KMS-11 (cell line): ENCODE data around the gene CDC26.

Experiments used
- H2AFZ ChIP-seq: fragments of 200-600 bp; sonication (generic); 2 replicates; pipeline ENCODE4 v1.6.1; 2016; ENCODE audit warnings: antibody characterized with exemption, mixed run types, low read depth
- H3K27ac ChIP-seq: fragments of 200-600 bp; sonication (generic); 2 replicates; pipeline ENCODE4 v1.6.1; 2016; ENCODE audit warnings: mild to moderate bottlenecking, mixed run types
- H3K27me3 ChIP-seq: fragments of 200-600 bp; sonication (generic); 2 replicates; pipeline ENCODE4 v1.6.1; 2017; ENCODE audit warnings: mild to moderate bottlenecking, low read depth, mixed run types, moderate library complexity; ENCODE audit not compliant: insufficient read depth
- H3K36me3 ChIP-seq: fragments of 200-600 bp; sonication (generic); 2 replicates; pipeline ENCODE4 v1.6.1; 2017; ENCODE audit warnings: mild to moderate bottlenecking, mixed run types; ENCODE audit not compliant: insufficient read depth
- H3K4me1 ChIP-seq: fragments of 200-600 bp; sonication (generic); 2 replicates; pipeline ENCODE4 v1.6.1; 2016; ENCODE audit warnings: mild to moderate bottlenecking, low read depth, mixed run types; ENCODE audit not compliant: poor library complexity, severe bottlenecking
- H3K4me2 ChIP-seq: fragments of 200-600 bp; sonication (generic); 2 replicates; pipeline ENCODE4 v1.7.0; 2016; ENCODE audit warnings: mild to moderate bottlenecking, mixed run types
- H3K4me3 ChIP-seq: fragments of 200-600 bp; sonication (generic); IDR thresholded peaks from 2 replicates; pipeline ENCODE4 v1.6.1; 2017; ENCODE audit warnings: low read depth, low read length, mixed read lengths; ENCODE audit not compliant: insufficient read depth
- H3K79me2 ChIP-seq: fragments of 200-600 bp; sonication (generic); 2 replicates; pipeline ENCODE4 v1.6.1; 2016; ENCODE audit warnings: low read depth, mixed run types; ENCODE audit not compliant: insufficient read depth
- H3K9ac ChIP-seq: fragments of 200-600 bp; sonication (generic); 2 replicates; pipeline ENCODE4 v1.6.1; 2016; ENCODE audit warnings: mild to moderate bottlenecking, mixed run types
- H4K20me1 ChIP-seq: fragments of 200-600 bp; sonication (generic); 2 replicates; pipeline ENCODE4 v1.6.1; 2016; ENCODE audit warnings: mild to moderate bottlenecking, mixed run types; ENCODE audit not compliant: insufficient read depth
- CTCF ChIP-seq: fragments of 200-600 bp; sonication (generic); conservative IDR thresholded peaks from 2 replicates; pipeline ENCODE4 v1.6.1; 2017; ENCODE audit warnings: low read depth, mild to moderate bottlenecking, antibody characterized with exemption, low read length, moderate library complexity, mixed read lengths

Gene CDC26

GRCh38 chr9:113269871-113270270 is 5.5 kb downstream of the CDC26 start:
- no peak overlapping the region for H2AFZ ChIP-seq
- H4K20me1 ChIP-seq, result no peaks in the 10 kb centered on the region
- H3K79me2 ChIP-seq, result peaks cover 3% of the 10 kb centered on the region; the same call in 1 of the 2 replicates
- no peak overlapping the region for H3K9ac ChIP-seq
- no peak overlapping the region for H3K4me2 ChIP-seq
- H3K27me3 ChIP-seq, result no peaks in the 10 kb centered on the region
- no peak for TF ChIP-seq CTCF
- H3K36me3 ChIP-seq, result peaks cover 7% of the 10 kb centered on the region; the same call in 1 of the 2 replicates
- H3K27ac ChIP-seq, result no peak overlapping the region
- H3K4me3 ChIP-seq, result no peak overlapping the region
- peaks cover 6% of the 10 kb centered on the region for H3K4me1 ChIP-seq

GRCh38 chr9:113269355-113269754 is 6.0 kb downstream of the CDC26 start:
- no peak overlapping the region for H3K4me3 ChIP-seq
- peaks cover 7% of the 10 kb centered on the region; the same call in 1 of the 2 replicates for H3K36me3 ChIP-seq
- H4K20me1 ChIP-seq, result no peaks in the 10 kb centered on the region
- no peak overlapping the region for H3K4me2 ChIP-seq
- TF ChIP-seq CTCF, result no peak
- H3K9ac ChIP-seq, result no peak overlapping the region
- H3K27me3 ChIP-seq, result no peaks in the 10 kb centered on the region
- no peak overlapping the region for H2AFZ ChIP-seq
- no peak overlapping the region for H3K27ac ChIP-seq
- peaks cover 6% of the 10 kb centered on the region for H3K4me1 ChIP-seq
- H3K79me2 ChIP-seq, result no peaks in the 10 kb centered on the region; the same call in 1 of the 2 replicates

- Histone ChIP-seq H2AFZ (no peak overlapping the region), H3K9ac (no peak overlapping the region), H3K79me2 (no peaks in the 10 kb centered on the region), H3K4me3 (no peak overlapping the region), H3K27me3 (no peaks in the 10 kb centered on the region), H3K4me1 (no peaks in the 10 kb centered on the region), H3K4me2 (no peak overlapping the region), H3K27ac (no peak overlapping the region), H4K20me1 (no peaks in the 10 kb centered on the region), H3K36me3 (peaks cover 7% of the 10 kb centered on the region; the same call in 1 of the 2 replicates)
- no peak for TF ChIP-seq CTCF
Measured at GRCh38 chr9:113267911-113268566, 7.3 kb downstream of the CDC26 start.

GRCh38 chr9:113266174-113266573 is 9.2 kb downstream of the CDC26 start:
- H2AFZ ChIP-seq, result no peak overlapping the region
- no peaks in the 10 kb centered on the region for H3K79me2 ChIP-seq
- H3K27me3 ChIP-seq, result no peaks in the 10 kb centered on the region
- H3K4me2 ChIP-seq, result no peak overlapping the region
- no peak overlapping the region for H3K4me3 ChIP-seq
- H3K27ac ChIP-seq, result no peak overlapping the region
- no peaks in the 10 kb centered on the region for H4K20me1 ChIP-seq
- no peak overlapping the region for H3K9ac ChIP-seq
- H3K36me3 ChIP-seq, result peaks cover 7% of the 10 kb centered on the region; the same call in 1 of the 2 replicates
- no peaks in the 10 kb centered on the region for H3K4me1 ChIP-seq
- no peak for TF ChIP-seq CTCF
